ENCODE data around the gene TMEM186. TPM values are rescaled to one million over a fixed set of nuclear protein-coding genes. Genes with fewer than 3 reads are reported as not detected.
"Not testable (repeated sequence)": the region's sequence is repeated elsewhere in the genome, so short reads cannot be mapped to it uniquely, and the experiment has no call there.

Gene TMEM186
- total and polyA plus RNA-seq, 3 experiments from 2014 or later, result 11.8 to 16.4 (median 15.6) TPM

DNA sequence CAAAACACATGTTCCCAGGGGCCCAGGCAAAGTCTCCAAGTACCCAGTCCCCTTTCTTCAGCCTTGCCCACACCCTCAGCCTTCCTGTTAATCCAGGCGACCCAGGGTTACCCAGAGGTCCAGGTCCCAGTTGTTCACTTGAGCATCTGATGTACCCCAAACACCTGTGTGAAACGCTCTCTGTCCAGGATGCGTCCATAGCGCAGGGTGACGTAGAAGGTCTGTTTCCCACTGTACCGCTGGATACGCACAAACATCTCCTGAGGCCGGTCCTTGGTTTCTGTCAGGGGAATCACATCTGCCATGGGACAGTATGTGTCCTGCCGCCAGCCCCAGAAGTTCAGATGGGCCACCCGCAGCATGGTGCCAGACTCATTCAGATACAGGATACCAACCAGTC lies 1.6 kb downstream of the TMEM186 start:
- Mint-ChIP-seq H3K27me3 (no peaks in the 10 kb centered on the region), H3K4me1 (peaks cover 33 to 56% (median 54%) of the 10 kb centered on the region in 3 donors), H3K9me3 (no peaks in the 10 kb centered on the region), H3K27ac (peak overlapping the region in 2 of 8 donors; percentile 12 to 61), H3K4me3 (peak overlapping the region in 3 of 7 donors; percentile 40 to 98 (median 94)), H3K36me3 (peaks cover 0 to 23% (median 0%) of the 10 kb centered on the region in 3 donors)
- Histone ChIP-seq H3K27ac (ENCODE audit: low read depth, low read length) (no peak overlapping the region), H3K4me3 (ENCODE audit: low read length) (no peak overlapping the region), H3K36me3 (ENCODE audit: insufficient read depth, low read length) (no peaks in the 10 kb centered on the region), H3K9me3 (ENCODE audit: low read length) (no peaks in the 10 kb centered on the region), H3K27me3 (ENCODE audit: insufficient read depth, low read length, poor library complexity, severe bottlenecking) (no peaks in the 10 kb centered on the region), H3K4me1 (ENCODE audit: insufficient read depth, low read length) (peaks cover 34% of the 10 kb centered on the region)
- no peak for DNase-seq
- POLR2A ChIA-PET, result interaction anchor here (2.6 kb wide), 1 partner anchor 72 kb away, joined by 17 read pairs; the partner anchor contains the start of gene CARHSP1
- CTCF ChIA-PET, result no interaction called here

DNA sequence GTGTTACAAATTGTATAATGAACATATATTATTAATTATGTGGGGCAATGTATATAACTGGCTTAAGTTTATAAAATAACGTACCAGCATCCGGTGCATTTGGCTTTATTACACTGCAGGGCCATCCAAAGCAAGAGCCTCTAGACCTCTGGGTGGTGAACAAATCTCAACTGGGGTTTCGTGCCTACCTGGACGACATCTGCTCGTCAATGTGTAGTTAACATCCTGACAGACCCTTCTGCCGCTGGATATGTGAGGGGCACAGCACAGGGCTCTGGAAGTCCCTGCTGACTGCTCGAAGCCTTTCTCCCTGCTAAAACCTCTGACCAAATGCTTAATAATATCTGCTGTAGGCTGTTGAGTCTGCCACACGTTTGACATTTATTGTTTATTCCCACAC lies 2.3 kb downstream of the TMEM186 start:
- no peaks in the 10 kb centered on the region for H3K9me3 Mint-ChIP-seq
- POLR2A ChIA-PET, result no interaction called here
- no peak for DNase-seq
- peak overlapping the region in 3 of 8 donors; percentile 12 to 65 (median 61) for H3K27ac Mint-ChIP-seq
- CTCF ChIA-PET, result no interaction called here
- H3K4me1 Mint-ChIP-seq, result peaks cover 33 to 54% (median 53%) of the 10 kb centered on the region in 3 donors
- Histone ChIP-seq H3K9me3 (ENCODE audit: low read length) (no peaks in the 10 kb centered on the region), H3K4me1 (ENCODE audit: insufficient read depth, low read length) (peaks cover 31% of the 10 kb centered on the region), H3K27me3 (ENCODE audit: insufficient read depth, low read length, poor library complexity, severe bottlenecking) (no peaks in the 10 kb centered on the region), H3K4me3 (ENCODE audit: low read length) (no peak overlapping the region), H3K27ac (ENCODE audit: low read depth, low read length) (no peak overlapping the region), H3K36me3 (ENCODE audit: insufficient read depth, low read length) (no peaks in the 10 kb centered on the region)
- peaks cover 0 to 23% (median 0%) of the 10 kb centered on the region in 3 donors for H3K36me3 Mint-ChIP-seq
- no peaks in the 10 kb centered on the region for H3K27me3 Mint-ChIP-seq
- H3K4me3 Mint-ChIP-seq, result peak overlapping the region in 2 of 7 donors; percentile 27 to 94

DNA sequence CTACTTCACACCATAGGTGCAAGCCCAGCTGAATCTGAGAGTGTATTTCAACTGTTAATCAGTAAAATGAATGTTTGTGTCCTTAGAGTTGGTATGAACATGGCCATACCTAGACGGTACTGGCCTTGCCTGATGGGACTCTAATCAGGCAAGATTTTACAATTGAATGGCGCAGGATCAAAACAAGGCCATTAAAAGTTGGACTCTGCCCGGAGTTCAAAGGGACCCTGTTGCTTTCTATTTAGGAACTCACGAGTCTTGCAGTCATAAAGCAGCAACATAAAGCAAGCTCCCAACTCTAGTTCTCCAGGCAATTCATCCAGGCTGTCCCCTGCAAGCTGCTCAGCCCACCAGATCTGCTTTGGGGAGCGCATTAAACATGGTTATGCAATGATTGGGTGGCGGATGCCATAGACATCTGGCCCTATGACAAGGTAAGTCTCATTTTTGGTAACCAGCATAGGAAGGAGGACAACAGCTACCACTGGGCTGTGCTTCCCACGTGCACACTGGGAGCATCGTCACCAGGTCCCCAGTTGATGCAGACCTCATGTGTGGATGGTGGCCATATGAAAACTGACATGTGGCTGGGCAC lies 8.8 kb downstream of the TMEM186 start:
- no peaks in the 10 kb centered on the region for H3K9me3 Mint-ChIP-seq
- Histone ChIP-seq H3K4me1 (ENCODE audit: insufficient read depth, low read length) (no peaks in the 10 kb centered on the region), H3K4me3 (ENCODE audit: low read length) (no peak overlapping the region), H3K27ac (ENCODE audit: low read depth, low read length) (no peak overlapping the region), H3K9me3 (ENCODE audit: low read length) (no peaks in the 10 kb centered on the region), H3K36me3 (ENCODE audit: insufficient read depth, low read length) (no peaks in the 10 kb centered on the region), H3K27me3 (ENCODE audit: insufficient read depth, low read length, poor library complexity, severe bottlenecking) (no peaks in the 10 kb centered on the region)
- H3K4me3 Mint-ChIP-seq, result no peak overlapping the region
- peaks cover 0 to 3% (median 2%) of the 10 kb centered on the region in 3 donors for H3K36me3 Mint-ChIP-seq
- peak overlapping the region in 1 of 8 donors; percentile 24 for H3K27ac Mint-ChIP-seq
- POLR2A ChIA-PET, result interaction anchor here (0.6 kb wide), 1 partner anchor 403 kb away, joined by 6 read pairs; no protein-coding TSS in a partner anchor
- CTCF ChIA-PET, result interaction anchor here (1.4 to 1.5 kb wide), 2 partner anchors 17 to 92 kb away, joined by 3 to 4 read pairs; no protein-coding TSS in a partner anchor
- H3K27me3 Mint-ChIP-seq, result no peaks in the 10 kb centered on the region
- peaks cover 0 to 4% (median 4%) of the 10 kb centered on the region in 3 donors for H3K4me1 Mint-ChIP-seq
- DNase-seq, result no peak

DNA sequence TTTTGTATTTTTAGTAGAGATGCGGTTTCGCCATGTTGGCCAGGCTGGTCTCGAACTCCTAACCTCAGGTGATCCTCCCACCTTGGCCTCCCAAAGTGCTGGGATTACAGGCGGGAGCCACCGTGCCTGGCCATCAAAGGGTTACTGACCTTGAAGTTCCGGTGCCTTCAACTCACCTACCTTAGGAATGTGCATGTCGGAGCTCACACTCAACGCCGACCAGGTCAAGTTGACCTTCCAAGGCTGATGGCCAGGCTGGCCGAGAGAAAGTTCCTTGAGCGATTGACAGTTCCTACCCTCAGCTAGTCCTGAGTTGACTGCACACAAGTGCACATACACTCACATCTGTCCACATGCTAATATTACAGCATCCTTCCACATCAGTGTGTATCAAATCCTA lies 11.1 kb downstream of the TMEM186 start:
- POLR2A ChIA-PET; H3K36me3 ChIP-seq (ENCODE audit: insufficient read depth, low read length); H3K27ac ChIP-seq (ENCODE audit: low read depth, low read length); H3K4me3 Mint-ChIP-seq; H3K27me3 Mint-ChIP-seq; H3K4me3 ChIP-seq (ENCODE audit: low read length); H3K9me3 Mint-ChIP-seq; CTCF ChIA-PET; DNase-seq; H3K9me3 ChIP-seq (ENCODE audit: low read length); H3K4me1 Mint-ChIP-seq; H3K4me1 ChIP-seq (ENCODE audit: insufficient read depth, low read length); H3K27me3 ChIP-seq (ENCODE audit: insufficient read depth, low read length, poor library complexity, severe bottlenecking): not testable (repeated sequence)
- Mint-ChIP-seq H3K27ac (peak overlapping the region in 1 of 8 donors; percentile 27), H3K36me3 (peaks cover 0 to 11% (median 3%) of the 10 kb centered on the region in 3 donors)

DNA sequence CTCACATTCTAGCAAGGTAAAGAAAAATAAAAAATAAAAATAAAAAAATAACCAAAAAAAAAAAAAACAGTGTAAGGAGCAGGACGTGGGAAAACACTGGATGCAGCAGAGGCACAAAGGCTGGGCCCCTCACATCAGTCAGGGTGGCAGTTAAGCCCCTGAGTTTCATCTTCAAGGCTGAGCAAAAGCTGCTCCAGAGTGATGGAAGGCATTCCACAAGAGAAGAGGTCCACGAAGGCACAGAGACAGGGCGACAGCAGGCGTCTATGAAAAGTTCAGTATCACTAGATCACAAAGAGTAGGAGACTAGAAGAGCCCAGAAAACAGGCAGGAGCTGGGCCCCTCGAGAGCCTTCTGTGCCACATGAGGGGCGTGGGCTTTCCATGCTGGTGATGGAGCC lies 12.0 kb downstream of the TMEM186 start:
- no peak for DNase-seq
- Histone ChIP-seq H3K4me1 (ENCODE audit: insufficient read depth, low read length) (no peaks in the 10 kb centered on the region), H3K36me3 (ENCODE audit: insufficient read depth, low read length) (no peaks in the 10 kb centered on the region), H3K9me3 (ENCODE audit: low read length) (no peaks in the 10 kb centered on the region), H3K27ac (ENCODE audit: low read depth, low read length) (no peak overlapping the region), H3K27me3 (ENCODE audit: insufficient read depth, low read length, poor library complexity, severe bottlenecking) (no peaks in the 10 kb centered on the region), H3K4me3 (ENCODE audit: low read length) (no peak overlapping the region)
- Mint-ChIP-seq H3K36me3 (peaks cover 0 to 11% (median 3%) of the 10 kb centered on the region in 3 donors), H3K9me3 (no peaks in the 10 kb centered on the region), H3K27ac (no peak overlapping the region), H3K4me3 (no peak overlapping the region), H3K4me1 (no peaks in the 10 kb centered on the region), H3K27me3 (peaks cover 0 to 2% of the 10 kb centered on the region in 2 donors)
- ChIA-PET CTCF (no interaction called here), POLR2A (no interaction called here)

DNA sequence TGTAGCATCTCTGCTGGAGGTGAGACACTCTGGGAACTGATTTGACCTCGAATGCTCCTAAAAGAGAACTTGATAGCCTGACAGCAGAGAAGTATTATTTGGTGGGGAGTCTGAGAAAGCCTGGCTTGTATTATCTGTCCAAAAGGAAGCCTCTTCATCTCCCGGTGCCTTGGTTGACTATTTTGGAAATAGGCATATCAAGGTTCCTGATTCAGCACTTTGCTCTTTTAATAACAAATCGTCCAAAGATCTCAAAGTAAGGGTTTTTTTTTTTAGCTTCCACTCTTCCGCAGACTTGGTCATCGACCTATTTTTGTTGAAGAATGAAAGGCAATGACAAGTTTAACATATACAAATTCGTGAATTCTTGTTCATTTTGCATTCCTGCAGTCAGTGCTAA lies 14.8 kb downstream of the TMEM186 start:
- Mint-ChIP-seq H3K27me3 (peaks cover 0 to 2% of the 10 kb centered on the region in 2 donors), H3K4me1 (no peaks in the 10 kb centered on the region), H3K27ac (peak overlapping the region in 1 of 8 donors; percentile 55), H3K36me3 (peaks cover 3 to 16% (median 15%) of the 10 kb centered on the region in 3 donors), H3K4me3 (no peak overlapping the region), H3K9me3 (no peaks in the 10 kb centered on the region)
- no peaks in the 10 kb centered on the region for H3K4me1 ChIP-seq (ENCODE audit: insufficient read depth, low read length)
- ChIA-PET POLR2A (no interaction called here), CTCF (no interaction called here)
- H3K27ac ChIP-seq (ENCODE audit: low read depth, low read length), result no peak overlapping the region
- H3K9me3 ChIP-seq (ENCODE audit: low read length), result no peaks in the 10 kb centered on the region
- H3K4me3 ChIP-seq (ENCODE audit: low read length), result no peak overlapping the region
- H3K27me3 ChIP-seq (ENCODE audit: insufficient read depth, low read length, poor library complexity, severe bottlenecking), result no peaks in the 10 kb centered on the region
- peaks cover 3% of the 10 kb centered on the region for H3K36me3 ChIP-seq (ENCODE audit: insufficient read depth, low read length)
- DNase-seq, result no peak

DNA sequence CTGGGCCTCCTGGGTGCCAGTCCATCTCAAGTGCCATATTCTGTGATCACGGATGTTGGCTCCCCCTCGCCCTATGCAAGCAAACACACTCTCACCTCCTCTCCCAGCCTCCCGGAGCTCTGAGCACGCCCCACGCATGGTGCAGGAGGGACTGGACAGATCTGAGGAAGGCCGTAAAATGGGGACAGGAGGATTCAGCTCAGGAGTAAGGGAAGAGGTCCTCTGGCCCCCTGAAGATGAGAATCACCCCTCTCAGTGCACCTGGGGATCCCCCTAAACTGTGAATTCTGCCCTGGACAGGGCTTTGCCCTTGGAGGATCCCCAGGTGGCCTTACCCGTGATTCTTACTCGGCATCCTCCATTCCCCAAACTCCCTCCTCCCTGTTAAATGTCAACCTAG lies 15.6 kb downstream of the TMEM186 start:
- H3K27ac ChIP-seq (ENCODE audit: low read depth, low read length), result no peak overlapping the region
- H3K9me3 ChIP-seq (ENCODE audit: low read length), result no peaks in the 10 kb centered on the region
- H3K36me3 ChIP-seq (ENCODE audit: insufficient read depth, low read length), result peaks cover 3% of the 10 kb centered on the region
- DNase-seq, result no peak
- H3K36me3 Mint-ChIP-seq, result peaks cover 7 to 21% (median 20%) of the 10 kb centered on the region in 3 donors
- no peak overlapping the region for H3K4me3 Mint-ChIP-seq
- H3K4me1 Mint-ChIP-seq, result no peaks in the 10 kb centered on the region
- ChIA-PET CTCF (no interaction called here), POLR2A (no interaction called here)
- H3K27me3 ChIP-seq (ENCODE audit: insufficient read depth, low read length, poor library complexity, severe bottlenecking), result no peaks in the 10 kb centered on the region
- no peak overlapping the region for H3K4me3 ChIP-seq (ENCODE audit: low read length)
- no peaks in the 10 kb centered on the region for H3K4me1 ChIP-seq (ENCODE audit: insufficient read depth, low read length)
- no peaks in the 10 kb centered on the region for H3K9me3 Mint-ChIP-seq
- peaks cover 0 to 2% of the 10 kb centered on the region in 2 donors for H3K27me3 Mint-ChIP-seq
- H3K27ac Mint-ChIP-seq, result no peak overlapping the region

DNA sequence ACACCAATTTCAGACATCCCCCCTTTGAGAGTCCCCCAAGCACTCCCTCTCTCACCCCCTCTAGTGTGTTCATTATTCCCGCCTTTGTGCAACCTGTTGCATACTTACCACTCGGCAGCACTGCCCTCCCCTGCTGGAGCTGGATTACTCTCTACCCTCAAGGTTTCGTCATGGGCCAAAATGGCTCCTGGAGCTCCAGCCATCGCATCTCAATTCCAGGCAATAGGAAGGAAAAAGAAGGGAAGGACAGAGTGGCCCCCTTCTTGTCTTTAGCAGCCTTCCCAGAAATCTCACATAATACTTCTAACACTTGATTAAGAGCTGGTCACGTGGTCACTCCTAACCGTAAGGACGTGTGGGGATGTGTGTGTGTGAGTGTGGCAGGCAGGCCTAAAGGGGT lies 20.2 kb downstream of the TMEM186 start:
- H3K36me3 Mint-ChIP-seq, result peaks cover 7 to 52% (median 27%) of the 10 kb centered on the region in 3 donors
- ChIA-PET CTCF (interaction anchor here (0.6 kb wide), 1 partner anchor 208 kb away, joined by 3 read pairs; no protein-coding TSS in a partner anchor), POLR2A (no interaction called here)
- Histone ChIP-seq H3K27ac (ENCODE audit: low read depth, low read length) (no peak overlapping the region), H3K36me3 (ENCODE audit: insufficient read depth, low read length) (peaks cover 3% of the 10 kb centered on the region), H3K27me3 (ENCODE audit: insufficient read depth, low read length, poor library complexity, severe bottlenecking) (no peaks in the 10 kb centered on the region), H3K4me1 (ENCODE audit: insufficient read depth, low read length) (no peaks in the 10 kb centered on the region), H3K4me3 (ENCODE audit: low read length) (no peak overlapping the region), H3K9me3 (ENCODE audit: low read length) (no peaks in the 10 kb centered on the region)
- H3K27me3 Mint-ChIP-seq, result peaks cover 0 to under 1% of the 10 kb centered on the region in 2 donors
- no peak overlapping the region for H3K4me3 Mint-ChIP-seq
- H3K4me1 Mint-ChIP-seq, result no peaks in the 10 kb centered on the region
- H3K27ac Mint-ChIP-seq, result peak overlapping the region in 2 of 8 donors; percentile 4 to 8
- H3K9me3 Mint-ChIP-seq, result no peaks in the 10 kb centered on the region
- no peak for DNase-seq
